CD4-positive, alpha-beta T cell treated with Interleukin-4 for 1 hour (primary cell): ENCODE data around the gene MKLN1.
"Not testable (repeated sequence)": the region's sequence is repeated elsewhere in the genome, so short reads cannot be mapped to it uniquely, and the experiment has no call there.

ENCODE experiments used
- DNase-seq, 2 donors: peaks; one replicate each; pipeline ENCODE4 v3.0.0-alpha.2; 2020 to 2022

MKLN1 gene

DNA sequence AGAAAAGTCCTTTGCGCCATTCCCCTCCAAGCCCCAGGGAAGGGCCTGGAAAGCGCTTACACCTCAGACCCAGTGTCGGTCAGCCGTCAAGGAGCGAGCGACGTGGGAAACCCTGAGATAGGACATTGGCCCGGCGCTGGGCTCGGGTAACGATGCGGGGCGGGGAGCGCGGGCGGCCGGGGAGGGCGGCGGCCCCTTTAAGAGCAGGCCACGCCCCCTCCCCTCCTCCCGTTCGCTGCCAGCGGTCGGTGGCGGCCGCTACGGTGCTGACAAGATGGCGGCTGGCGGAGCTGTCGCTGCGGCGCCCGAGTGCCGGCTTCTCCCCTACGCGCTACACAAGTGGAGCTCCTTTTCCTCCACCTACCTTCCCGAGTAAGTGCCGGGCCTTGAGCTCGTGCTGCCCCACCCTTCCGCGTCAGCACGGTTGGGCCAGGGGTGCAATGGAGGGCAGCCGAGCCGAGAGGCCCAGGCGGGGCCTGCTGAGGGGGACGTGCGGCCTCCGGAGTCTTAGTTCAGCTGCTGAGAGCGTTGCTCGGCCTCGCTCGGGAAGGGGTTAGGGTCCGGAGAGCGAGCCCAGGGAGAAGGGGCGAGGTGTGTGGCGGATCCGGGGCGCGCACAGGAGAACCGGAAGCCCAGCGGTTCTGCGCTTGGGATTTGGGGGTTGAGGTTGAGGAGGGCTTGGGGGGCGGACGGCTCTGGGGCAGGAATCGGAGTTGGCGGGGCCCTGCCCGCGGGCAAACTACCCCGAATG is at the start of gene MKLN1:
Gene MKLN1, plus strand, starts transcription at position 251 of the 751 bp plus-strand sequence. Its CDS starts 24 bp downstream, at position 275.
- peak; percentile 88 to 89 for DNase-seq

DNA sequence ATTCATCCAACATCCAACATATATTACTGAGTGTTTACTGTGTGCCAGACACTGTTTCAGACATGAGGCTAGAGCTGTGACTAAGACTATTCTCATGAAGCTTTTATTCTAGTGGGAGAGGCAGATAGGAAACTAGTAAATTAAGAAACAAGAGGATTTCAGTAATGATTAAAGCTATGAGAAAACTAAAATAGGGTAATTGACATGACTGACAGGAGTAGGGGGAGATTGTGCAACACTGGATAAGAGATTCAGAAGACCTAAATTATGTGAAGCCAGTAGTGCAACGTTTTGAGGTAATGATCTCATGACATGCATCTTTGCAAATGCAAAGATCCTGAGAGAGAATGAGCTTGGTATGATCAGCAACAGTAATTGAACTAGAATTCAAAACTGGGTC is 48.6 kb upstream of the MKLN1 start:
- DNase-seq, result no peak

GRCh38 chr7:131281266-131282048 is 46.2 kb upstream of the MKLN1 start:
- no peak for DNase-seq

DNA sequence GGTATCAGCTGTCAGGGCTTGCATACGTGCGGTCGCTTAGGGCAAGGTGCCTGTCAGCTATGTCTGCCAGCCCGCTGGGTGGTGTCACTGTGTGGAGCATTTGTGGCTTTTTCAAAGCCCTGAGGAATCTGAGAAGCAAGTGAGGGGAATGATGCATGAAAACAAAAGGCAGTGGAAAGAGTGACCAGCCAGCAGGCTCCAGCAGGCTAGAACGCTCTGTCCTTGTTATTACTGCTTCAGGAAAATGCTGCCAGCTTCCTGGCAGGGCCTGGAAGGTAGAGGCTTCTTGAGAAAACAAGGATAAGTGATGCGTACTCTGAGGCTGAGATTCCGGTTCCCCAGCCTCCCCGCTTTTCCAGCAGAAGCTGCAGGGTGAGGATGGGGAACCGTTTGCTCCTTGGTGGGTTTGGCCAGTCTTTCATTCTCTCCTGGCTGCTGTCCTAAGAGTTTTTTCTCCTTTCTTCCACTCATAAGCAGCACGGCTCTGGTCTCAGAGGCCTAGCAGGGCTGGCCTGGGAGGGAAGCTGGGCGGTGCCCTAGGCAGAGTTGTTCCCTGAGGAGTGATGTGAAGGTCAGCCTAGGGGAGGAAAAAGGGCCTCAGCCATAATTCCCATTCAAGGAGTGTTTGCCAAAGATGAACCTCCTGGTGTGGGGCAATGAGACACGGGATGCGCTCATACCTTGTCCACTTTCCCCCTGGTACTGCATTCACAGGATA is 42.8 kb upstream of the MKLN1 start:
- no peak for DNase-seq

DNA sequence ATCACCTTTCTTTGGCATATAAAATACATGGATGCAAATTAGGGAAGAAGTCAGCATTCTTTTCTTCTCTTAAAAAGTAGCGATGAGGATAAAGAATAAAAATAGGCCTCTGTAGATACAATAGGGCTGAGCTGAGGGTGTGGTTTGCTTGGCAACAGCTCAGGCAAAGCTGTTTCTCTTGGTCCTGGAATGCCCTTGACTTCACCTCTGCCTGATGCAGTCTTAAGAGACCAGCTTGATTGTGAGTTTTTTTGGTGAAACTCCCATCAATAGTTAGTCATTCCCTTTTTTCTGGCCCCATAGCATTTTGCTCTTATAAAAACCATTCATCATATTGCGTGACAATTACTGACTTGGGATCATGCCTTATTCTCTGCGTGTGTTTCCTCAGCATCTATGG is 42.1 kb upstream of the MKLN1 start:
- DNase-seq, result no peak

- DNase-seq, result no peak
Measured at GRCh38 chr7:131288450-131288849, 39.2 kb upstream of the MKLN1 start.

DNA sequence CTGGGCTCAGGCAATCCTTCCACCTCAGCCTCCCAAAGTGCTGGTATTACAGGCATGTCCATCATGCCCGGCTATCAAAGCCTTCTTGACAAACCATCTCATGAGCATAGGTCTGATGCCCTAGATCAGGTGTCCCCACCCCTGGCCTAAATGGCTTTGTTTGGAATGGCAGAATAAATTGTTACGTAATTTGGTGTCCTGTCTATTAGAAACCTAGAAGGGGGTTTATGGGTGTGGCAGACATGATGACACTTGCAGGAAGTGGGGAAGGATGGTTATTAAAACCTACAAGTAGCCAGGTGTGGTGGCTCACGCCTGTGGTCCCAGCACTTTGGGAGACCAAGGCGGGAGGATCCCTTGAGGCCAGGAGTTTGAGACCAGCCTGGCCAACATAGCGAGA is 38.6 kb upstream of the MKLN1 start:
- no peak for DNase-seq

DNA sequence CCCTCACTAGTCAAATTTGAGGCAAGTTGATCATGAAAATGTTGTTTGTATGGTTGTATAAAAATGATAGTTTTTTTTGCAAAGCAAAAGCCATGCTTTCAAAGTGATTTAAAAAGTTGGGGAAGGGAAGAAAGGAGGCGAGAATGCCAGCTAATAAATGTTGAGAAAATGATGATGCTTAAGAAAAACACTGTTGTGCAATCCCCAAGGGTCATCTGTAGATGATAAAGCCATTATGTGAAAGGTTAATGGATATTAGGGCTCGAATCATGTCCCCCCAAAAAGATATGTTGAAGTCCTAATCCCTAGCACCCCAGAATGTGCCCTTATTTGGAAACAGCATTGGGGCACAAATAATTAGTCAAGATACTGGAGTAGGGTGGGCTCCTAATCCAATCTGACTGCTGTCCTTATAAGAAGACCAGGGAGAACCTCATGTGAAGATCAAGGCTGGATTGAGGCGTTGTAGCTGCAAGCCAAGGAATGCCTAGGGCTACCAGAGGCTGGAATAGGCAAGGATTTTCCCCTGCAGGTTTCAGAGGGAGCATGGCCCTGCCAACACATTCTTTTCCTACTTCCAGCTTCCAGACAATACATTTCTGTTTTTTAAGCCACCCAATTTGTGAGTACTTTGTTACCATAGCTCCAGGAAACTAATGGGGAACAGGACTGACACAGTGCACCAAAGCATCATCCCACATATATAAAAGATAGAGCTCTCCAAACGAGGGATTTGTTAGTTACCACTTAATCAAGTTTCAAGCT is 35.4 kb upstream of the MKLN1 start:
- DNase-seq, result no peak

DNA sequence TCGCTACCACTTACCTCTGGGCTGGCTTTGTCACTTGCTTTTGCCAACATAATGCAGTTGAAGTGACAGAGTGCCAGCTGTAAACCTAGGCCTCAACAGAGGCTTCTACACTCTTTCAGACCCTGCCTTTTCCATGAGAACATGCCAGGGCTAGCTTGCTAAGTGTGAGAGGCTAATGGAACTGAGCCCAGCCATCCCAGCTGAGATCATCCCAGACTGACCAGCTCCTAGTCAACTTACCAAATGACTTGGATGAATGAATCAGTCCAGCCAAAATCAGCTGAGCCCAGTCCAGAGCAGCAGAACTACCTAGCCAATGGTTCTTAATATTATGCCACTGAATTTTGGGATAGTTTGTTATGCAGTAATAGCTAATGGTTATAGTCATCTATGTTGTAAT is 34.7 kb upstream of the MKLN1 start:
- DNase-seq, result no peak

GRCh38 chr7:131294553-131294952 is 33.1 kb upstream of the MKLN1 start:
- no peak for DNase-seq

GRCh38 chr7:131298608-131298992 is 29.1 kb upstream of the MKLN1 start:
- DNase-seq, result no peak

DNA sequence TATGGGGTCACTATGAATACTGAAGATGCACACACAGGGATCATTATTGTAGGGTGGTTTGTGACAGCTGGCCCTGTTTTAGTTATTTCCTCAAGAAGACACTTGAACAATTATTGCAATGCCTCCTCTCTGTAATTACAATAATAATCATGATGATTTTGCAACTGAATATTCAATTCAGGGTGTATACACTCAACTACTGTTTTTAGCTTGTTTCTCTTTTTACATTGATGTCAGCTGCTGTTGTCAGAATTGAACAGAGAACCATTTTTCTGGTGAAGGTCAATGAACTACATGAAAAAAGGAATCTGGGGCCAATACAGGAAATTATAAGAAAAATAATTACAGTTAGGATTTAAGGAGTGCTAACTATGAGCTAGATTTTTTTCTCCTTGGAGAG is 28.6 kb upstream of the MKLN1 start:
- no peak for DNase-seq

- no peak for DNase-seq
Measured at GRCh38 chr7:131300078-131300477, 27.6 kb upstream of the MKLN1 start.

GRCh38 chr7:131300572-131301466 is 26.9 kb upstream of the MKLN1 start:
- no peak for DNase-seq

- DNase-seq, result no peak
Measured at GRCh38 chr7:131302446-131302845, 25.2 kb upstream of the MKLN1 start.

DNA sequence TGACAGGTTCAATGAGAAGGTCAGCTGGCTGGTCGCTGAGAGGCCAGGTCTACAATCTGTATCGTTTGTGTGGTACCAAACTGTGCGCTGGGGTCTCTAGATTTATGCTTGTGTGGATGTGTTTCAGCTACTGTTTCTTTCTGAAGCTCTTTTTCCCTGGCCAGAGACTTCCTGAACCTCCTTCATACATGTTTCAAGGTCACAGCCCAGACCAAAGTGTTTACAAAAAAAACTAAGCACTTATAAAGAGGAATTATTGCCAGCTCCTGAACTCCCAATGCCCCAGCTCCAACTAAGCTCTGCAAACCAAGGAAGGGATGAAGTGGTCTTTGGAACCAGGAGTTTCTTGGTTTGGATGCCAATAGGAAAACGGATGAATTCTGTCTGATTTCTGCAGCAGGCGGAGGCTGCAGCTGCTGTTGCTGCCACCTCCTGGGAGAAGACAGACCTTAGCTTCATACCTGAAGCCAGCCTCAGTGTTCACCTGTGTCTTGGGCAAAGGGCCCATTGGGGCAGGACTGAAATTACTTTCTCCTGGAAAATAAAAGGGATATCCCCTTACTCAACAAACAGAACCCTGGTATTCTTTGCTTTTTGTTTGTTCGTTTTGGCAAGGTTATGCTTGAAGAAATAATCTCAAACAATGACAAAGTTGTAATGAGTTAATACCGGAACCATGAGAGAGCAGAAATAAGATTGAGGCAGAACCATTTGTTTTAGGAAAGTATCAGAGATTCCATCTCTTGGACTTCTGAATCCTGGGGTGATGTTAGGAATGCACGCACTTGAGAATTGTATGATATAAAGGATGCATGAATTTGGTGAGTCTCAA is 24.6 kb upstream of the MKLN1 start:
- peak; percentile 30 to 46 for DNase-seq

GRCh38 chr7:131305152-131305551 is 22.5 kb upstream of the MKLN1 start:
- DNase-seq, result no peak

DNA sequence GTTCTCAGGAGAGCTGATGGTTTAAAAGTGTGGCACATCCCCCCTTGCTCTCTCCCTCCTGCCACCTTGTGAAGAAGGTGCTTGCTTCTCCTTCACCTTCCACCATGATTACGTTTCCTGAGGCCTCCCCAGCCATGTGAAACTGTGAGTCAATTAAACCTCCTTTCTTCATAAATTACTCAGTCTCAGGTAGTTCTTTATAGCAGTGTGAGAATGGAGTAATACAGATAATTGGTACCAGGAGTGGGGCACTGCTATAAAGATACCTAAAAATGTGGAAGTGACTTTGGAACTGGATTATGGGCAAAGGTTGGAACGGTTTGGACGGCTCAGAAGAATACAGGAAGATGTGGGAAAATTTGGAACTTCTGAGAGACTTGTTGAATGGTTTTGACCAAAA is 21.6 kb upstream of the MKLN1 start:
- DNase-seq, result not testable (repeated sequence)

- no peak for DNase-seq
Measured at GRCh38 chr7:131306777-131307176, 20.9 kb upstream of the MKLN1 start.

DNA sequence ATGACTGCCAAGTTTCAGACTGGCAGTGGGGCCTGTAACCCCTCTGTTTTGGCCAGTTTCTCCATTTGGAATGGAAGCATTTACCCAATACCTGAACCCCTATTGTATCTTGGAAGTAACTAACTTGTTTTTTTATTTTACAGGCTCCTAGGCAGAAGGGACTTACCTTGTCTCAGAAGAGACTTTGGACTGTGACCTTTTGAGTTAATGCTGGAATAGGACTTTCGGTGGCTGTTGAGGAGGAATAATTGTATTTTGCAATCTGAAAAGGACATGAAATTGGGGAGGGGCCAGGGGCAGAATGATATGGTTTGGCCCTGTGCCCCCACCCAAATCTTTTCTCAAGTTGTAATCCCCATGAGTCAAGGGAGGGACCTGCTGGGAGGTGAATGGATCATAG is 20.0 kb upstream of the MKLN1 start:
- no peak for DNase-seq

DNA sequence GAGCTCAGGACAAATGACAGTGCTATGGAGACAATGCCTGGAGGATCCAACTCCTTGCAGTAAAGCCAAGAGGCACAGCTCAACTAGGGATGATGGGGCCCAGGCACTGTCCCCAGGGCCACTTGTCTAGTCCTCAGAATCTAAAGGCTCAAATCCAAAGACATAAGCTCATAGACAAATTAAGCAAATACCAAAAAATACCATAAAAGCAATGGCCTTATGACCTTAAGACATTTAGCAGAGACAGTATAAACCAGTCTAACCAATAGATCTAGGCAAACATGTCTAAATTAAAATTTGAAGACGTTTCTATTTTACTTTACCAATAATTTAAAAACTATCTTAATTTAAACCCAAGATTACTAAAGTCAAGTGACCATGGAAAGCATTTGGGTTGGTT is 14.8 kb upstream of the MKLN1 start:
- DNase-seq, result no peak
